ENCODE measurements around the gene PDHX.
"Not testable (repeated sequence)": the region's sequence is repeated elsewhere in the genome, so short reads cannot be mapped to it uniquely, and the experiment has no call there.

DNA sequence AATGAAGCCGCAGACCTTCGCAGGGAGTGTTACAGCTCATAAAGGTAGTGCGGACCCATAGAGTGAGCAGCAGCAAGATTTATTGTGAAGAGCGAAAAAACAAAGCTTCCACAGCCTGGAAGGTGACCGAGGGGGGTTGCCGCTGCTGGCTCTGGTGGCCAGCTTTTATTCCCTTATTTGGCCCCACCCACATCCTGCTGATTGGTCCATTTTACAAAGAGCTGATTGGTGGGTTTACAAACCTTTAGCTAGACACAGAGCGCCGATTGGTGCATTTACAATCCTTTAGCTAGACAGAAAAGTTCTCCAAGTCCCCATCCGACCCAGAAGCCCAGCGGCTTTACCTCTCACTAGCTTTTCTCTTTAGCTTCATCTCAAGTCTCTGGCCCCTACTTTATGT lies 2.9 kb upstream of the PDHX start:
- TF ChIP-seq RARB (CRISPR knock-in tag; IDR thresholded peaks at IDR 0.05); PATZ1 (CRISPR knock-in tag; IDR thresholded peaks at IDR 0.05; ENCODE audit: borderline replicate concordance); SNAI2 (CRISPR knock-in tag; IDR thresholded peaks at IDR 0.05); ZNF70 (CRISPR knock-in tag; IDR thresholded peaks at IDR 0.05); TCF4 (CRISPR knock-in tag; IDR thresholded peaks at IDR 0.05; ENCODE audit: borderline replicate concordance); CREB5 (CRISPR knock-in tag; IDR thresholded peaks at IDR 0.05; ENCODE audit: low read depth); ZFP30 (CRISPR knock-in tag; IDR thresholded peaks at IDR 0.05): not testable (repeated sequence)
